HG03045 (cell line): ENCODE measurements around the gene DCN.

Experiments
- ATAC-seq: cut with Tn5 transposase; IDR thresholded peaks from one replicate; pipeline ENCODE4 v1.9.1; 2021; ENCODE audit warnings: mild to moderate bottlenecking, moderate library complexity; ENCODE audit not compliant: unreplicated experiment

The DCN gene

DNA sequence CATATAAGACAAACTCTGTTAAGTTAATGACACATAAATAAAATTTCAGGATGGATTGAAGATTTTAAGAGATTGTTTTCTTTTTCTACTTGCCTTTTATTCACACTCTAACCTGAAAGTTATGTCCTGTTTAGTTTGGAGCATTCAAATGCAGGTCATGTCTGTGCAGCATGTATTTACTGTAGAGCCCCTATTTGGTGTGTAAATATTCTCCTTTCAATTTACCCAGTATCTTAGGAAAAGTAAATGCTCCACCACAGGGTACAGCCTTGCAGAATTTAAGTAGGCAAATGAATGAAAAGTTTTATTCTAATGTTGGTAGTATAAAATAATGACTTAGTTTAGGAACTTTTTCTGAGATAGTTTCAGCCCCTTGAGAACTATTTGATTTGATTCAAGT lies 6.2 kb upstream of the DCN start:
- ATAC-seq: no peak

- ATAC-seq: no peak
Measured at GRCh38 chr12:91186156-91186555, 3.5 kb upstream of the DCN start.

DNA sequence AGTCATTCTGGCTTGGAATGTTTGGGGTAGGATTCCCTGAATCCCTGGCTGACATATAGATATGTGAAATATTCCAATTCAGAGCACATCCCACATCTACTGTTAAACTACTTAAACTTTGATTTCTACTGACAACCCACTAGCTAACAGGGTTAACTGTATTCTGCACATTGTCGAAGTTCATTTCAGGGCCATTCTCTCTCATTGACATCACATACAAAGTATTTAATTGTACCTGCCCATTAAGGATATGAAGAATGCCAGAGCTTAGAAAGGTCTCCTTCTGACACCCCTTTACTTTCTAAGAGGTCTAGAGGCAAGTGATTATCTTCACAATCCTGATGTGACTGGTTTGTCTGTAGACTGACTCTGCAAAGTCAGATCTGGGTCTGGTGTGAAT lies 2.8 kb upstream of the DCN start:
- no peak for ATAC-seq

GRCh38 chr12:91183551-91183950 lies 934 bp upstream of the DCN start:
- no peak for ATAC-seq

GRCh38 chr12:91180582-91181395 lies 1.8 kb downstream of the DCN start:
- no peak for ATAC-seq

- ATAC-seq: no peak
Measured at GRCh38 chr12:91179966-91180561, 2.6 kb downstream of the DCN start.

- ATAC-seq: no peak
Measured at GRCh38 chr12:91179315-91179714, 3.3 kb downstream of the DCN start.

GRCh38 chr12:91178781-91179180 lies 3.8 kb downstream of the DCN start:
- no peak for ATAC-seq

- ATAC-seq: no peak
Measured at GRCh38 chr12:91178139-91178561, 4.5 kb downstream of the DCN start.

- ATAC-seq: no peak
Measured at GRCh38 chr12:91177381-91177780, 5.2 kb downstream of the DCN start.

DNA sequence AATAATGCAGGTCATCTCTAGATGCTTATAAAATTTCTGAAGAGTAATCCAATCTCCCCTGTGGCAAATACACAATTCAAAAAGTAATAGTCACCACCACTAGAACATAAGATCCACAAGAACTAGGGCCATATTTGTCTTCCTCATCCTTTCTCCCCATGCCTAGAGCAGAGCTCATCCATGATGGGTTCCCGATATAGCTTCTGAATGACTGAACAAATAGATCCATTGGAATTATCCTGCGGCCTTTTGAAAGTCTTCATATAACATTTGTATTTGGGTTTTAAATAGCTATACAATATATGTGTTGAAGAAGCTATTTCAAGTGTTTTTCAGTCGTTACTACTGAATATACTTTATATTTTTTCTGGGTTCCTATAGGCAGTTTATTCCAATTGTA lies 5.7 kb downstream of the DCN start:
- ATAC-seq: no peak

- ATAC-seq: no peak
Measured at GRCh38 chr12:91176358-91176757, 6.3 kb downstream of the DCN start.

GRCh38 chr12:91173124-91173523 lies 9.5 kb downstream of the DCN start:
- no peak for ATAC-seq

GRCh38 chr12:91172096-91172495 lies 10.5 kb downstream of the DCN start:
- ATAC-seq: no peak

DNA sequence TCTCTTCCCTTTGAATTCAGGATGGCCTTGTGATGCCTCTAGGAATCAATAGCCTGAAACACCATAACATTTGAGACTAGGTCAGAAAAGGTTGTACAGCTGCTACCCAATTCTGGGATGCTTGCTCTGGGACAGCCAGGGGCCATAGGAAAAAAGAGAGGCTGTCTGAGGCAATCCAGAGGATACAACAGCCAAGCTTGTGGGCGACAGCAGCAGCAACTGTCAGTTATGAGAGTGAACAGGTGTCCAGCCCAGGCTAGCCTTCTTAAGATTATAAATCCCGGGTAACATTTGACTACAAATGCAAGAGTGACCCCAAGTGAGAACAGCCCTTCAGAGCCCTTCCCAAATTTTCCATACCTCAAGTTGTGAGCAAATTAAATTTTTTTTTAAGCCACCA lies 11.1 kb downstream of the DCN start:
- no peak for ATAC-seq

DNA sequence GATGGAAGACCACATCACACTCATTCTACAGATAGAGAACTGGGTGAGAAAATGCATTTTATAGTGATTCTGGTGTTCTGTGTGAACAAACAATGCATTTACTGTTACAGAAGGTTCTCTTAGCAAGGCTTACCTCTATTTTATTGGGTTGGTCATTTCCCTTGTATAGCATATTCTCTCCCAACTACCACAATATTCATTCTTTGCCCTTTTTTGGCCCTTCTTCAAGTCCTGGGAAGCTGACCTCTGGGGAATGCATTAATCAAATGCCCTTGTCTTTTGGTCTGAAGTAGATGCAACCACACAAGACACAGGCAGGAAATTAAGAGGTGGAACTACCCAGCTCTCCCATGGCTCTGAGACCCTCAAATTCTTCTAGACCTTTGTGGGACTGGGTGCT lies 19.5 kb downstream of the DCN start:
- no peak for ATAC-seq

DNA sequence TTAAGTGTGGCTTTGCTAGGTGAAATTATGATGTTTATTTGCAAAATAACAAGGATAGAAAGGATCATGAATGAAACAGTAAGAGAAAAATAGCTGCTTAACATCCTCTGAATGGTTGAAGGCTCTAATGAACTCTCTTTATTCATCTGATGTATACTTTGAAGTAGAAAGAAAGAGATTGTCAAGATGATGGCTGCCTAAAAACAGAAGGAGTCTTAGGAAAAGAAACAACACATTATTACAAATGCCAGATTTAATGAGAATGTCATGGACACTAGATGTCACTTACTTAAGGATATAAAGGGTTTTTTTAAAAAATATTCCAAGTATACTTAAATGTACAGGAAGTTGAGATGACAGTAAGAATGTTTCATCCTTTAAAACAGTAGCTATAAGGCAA lies 21.6 kb downstream of the DCN start:
- no peak for ATAC-seq

GRCh38 chr12:91155990-91156389 lies 26.6 kb downstream of the DCN start:
- ATAC-seq: no peak

- ATAC-seq: no peak
Measured at GRCh38 chr12:91154131-91154530, 28.5 kb downstream of the DCN start.

- ATAC-seq: no peak
Measured at GRCh38 chr12:91144053-91144452, 38.6 kb downstream of the DCN start.

GRCh38 chr12:91143206-91143605 lies 39.4 kb downstream of the DCN start:
- ATAC-seq: no peak

DNA sequence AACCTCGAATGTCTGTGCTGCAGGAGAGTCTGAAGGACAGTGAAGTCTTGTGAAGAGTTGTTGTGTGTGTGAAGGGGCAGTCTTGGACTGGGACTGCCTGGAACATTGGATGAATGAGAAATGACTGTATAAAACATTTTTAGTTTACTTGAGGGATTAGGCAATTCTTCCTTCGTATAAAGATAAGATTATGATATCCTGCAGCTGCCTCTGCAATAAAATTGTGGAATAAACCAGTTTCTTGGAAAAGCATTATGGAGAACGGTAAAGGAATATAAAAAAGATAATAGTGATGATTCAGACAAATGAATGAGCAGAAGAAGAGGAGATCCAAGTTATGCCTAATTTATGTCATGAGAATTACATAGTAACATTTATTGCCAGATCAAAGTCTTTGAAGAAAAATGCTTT lies 40.4 kb downstream of the DCN start:
- ATAC-seq: no peak
